AG20443 (cell line): Measurements from ENCODE around the gene MS4A8.

Experiments used
- DNase-seq: peaks from one replicate; pipeline ENCODE4 v3.0.0; 2012; ENCODE audit warnings: low spot score, mixed read lengths

The MS4A8 gene

DNA sequence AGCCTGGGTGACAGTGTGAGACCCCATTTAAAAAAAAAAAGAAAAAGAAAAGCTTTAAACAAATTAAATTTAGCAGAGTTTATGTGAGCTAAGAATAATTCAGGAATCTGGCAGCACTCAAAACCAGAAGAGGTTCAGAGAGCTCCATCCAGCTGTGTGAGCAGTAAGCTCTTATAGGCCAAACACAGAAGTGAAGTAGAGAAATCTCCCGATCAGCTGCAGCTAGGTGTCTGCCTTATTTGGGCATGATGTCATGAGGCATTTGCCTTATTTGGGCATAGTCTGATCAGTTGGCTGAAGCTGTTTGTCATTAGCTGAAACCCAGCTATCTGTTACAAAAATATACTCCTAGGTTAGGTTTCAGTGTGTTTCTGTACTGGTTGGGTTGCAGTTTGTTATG lies 65.5 kb downstream of the MS4A8 start:
- DNase-seq, result no peak

- DNase-seq, result no peak
These were observed 65.9 kb downstream of the MS4A8 start for GRCh38 chr11:60765355-60765754.
